Ishikawa (cell line): ENCODE measurements around the gene CDX2.

ENCODE experiments used
- CEBPB ChIP-seq: IDR thresholded peaks from 2 replicates; pipeline ENCODE4 v1.6.1; 2012
- CREB1 ChIP-seq: IDR thresholded peaks from 2 replicates; pipeline ENCODE4 v1.6.1; 2012; ENCODE audit warnings: low read depth
- EGR1 ChIP-seq: IDR thresholded peaks from 2 replicates; pipeline ENCODE4 v1.6.1; 2012
- EP300 ChIP-seq: IDR thresholded peaks from 2 replicates; pipeline ENCODE4 v1.6.1; 2012; ENCODE audit warnings: borderline replicate concordance
- FOXM1 ChIP-seq: IDR thresholded peaks from 2 replicates; pipeline ENCODE4 v1.6.1; 2012; ENCODE audit warnings: low read depth, borderline replicate concordance
- NFIC ChIP-seq: IDR thresholded peaks from 2 replicates; pipeline ENCODE4 v1.6.1; 2012
- RAD21 ChIP-seq: IDR thresholded peaks from 2 replicates; pipeline ENCODE4 v1.6.1; 2012; ENCODE audit warnings: low read depth
- TAF1 ChIP-seq: IDR thresholded peaks from 2 replicates; pipeline ENCODE4 v1.6.1; 2012; ENCODE audit warnings: low read depth, mild to moderate bottlenecking
- TCF12 ChIP-seq: IDR thresholded peaks from 2 replicates; pipeline ENCODE4 v1.6.1; 2012; ENCODE audit warnings: low read depth
- TEAD4 ChIP-seq: IDR thresholded peaks from 2 replicates; pipeline ENCODE4 v1.6.1; 2012
- YY1 ChIP-seq: IDR thresholded peaks from 2 replicates; pipeline ENCODE4 v1.6.1; 2012; ENCODE audit warnings: low read depth
- TF ChIP-seq, protein P1 (sequence below): IDR thresholded peaks from 2 replicates; pipeline ENCODE4 v1.6.1; 2012; ENCODE audit warnings: low read depth, mild to moderate bottlenecking
- TF ChIP-seq, protein P2 (sequence below): IDR thresholded peaks from 2 replicates; pipeline ENCODE4 v1.6.1; 2012
- TF ChIP-seq, protein P3 (sequence below): IDR thresholded peaks from 2 replicates; pipeline ENCODE4 v1.6.1; 2012

DNA sequence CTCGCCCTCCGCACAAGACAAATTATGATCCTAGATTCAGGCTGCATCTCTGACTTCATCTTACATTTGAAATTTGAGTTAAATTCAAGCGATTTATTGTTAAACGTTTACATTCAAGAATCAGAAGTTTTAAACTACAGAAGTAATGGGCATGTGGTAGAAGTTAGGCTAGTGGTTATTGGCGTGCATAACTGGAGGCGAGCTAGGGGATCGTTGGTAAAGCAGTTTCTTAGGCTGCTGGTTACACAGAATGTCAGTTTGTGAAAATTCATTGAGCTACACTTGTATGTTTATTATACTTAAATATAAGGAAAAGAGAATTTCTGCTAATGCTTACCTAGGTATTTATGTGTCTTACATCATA, 733 bp upstream of the CDX2 start:
- TF ChIP-seq, protein P1, sequence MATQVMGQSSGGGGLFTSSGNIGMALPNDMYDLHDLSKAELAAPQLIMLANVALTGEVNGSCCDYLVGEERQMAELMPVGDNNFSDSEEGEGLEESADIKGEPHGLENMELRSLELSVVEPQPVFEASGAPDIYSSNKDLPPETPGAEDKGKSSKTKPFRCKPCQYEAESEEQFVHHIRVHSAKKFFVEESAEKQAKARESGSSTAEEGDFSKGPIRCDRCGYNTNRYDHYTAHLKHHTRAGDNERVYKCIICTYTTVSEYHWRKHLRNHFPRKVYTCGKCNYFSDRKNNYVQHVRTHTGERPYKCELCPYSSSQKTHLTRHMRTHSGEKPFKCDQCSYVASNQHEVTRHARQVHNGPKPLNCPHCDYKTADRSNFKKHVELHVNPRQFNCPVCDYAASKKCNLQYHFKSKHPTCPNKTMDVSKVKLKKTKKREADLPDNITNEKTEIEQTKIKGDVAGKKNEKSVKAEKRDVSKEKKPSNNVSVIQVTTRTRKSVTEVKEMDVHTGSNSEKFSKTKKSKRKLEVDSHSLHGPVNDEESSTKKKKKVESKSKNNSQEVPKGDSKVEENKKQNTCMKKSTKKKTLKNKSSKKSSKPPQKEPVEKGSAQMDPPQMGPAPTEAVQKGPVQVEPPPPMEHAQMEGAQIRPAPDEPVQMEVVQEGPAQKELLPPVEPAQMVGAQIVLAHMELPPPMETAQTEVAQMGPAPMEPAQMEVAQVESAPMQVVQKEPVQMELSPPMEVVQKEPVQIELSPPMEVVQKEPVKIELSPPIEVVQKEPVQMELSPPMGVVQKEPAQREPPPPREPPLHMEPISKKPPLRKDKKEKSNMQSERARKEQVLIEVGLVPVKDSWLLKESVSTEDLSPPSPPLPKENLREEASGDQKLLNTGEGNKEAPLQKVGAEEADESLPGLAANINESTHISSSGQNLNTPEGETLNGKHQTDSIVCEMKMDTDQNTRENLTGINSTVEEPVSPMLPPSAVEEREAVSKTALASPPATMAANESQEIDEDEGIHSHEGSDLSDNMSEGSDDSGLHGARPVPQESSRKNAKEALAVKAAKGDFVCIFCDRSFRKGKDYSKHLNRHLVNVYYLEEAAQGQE: no peak
- TF ChIP-seq FOXM1: no peak
- no peak for TF ChIP-seq CEBPB
- TF ChIP-seq TAF1: no peak
- no peak for TF ChIP-seq TEAD4
- no peak for TF ChIP-seq TCF12
- TF ChIP-seq, protein P2, sequence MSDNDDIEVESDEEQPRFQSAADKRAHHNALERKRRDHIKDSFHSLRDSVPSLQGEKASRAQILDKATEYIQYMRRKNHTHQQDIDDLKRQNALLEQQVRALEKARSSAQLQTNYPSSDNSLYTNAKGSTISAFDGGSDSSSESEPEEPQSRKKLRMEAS: no peak
- no peak for TF ChIP-seq CREB1
- no peak for TF ChIP-seq RAD21
- TF ChIP-seq EP300: no peak
- no peak for TF ChIP-seq YY1
- TF ChIP-seq, protein P3, sequence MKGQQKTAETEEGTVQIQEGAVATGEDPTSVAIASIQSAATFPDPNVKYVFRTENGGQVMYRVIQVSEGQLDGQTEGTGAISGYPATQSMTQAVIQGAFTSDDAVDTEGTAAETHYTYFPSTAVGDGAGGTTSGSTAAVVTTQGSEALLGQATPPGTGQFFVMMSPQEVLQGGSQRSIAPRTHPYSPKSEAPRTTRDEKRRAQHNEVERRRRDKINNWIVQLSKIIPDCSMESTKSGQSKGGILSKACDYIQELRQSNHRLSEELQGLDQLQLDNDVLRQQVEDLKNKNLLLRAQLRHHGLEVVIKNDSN: no peak
- no peak for TF ChIP-seq NFIC
- no peak for TF ChIP-seq EGR1
